Fibroblast of skin of abdomen (primary cell): ENCODE data around the gene LRRC18.

Experiments
- DNase-seq: peaks from one replicate; pipeline ENCODE4 v3.0.0-alpha.2; 2013

The LRRC18 gene

DNA sequence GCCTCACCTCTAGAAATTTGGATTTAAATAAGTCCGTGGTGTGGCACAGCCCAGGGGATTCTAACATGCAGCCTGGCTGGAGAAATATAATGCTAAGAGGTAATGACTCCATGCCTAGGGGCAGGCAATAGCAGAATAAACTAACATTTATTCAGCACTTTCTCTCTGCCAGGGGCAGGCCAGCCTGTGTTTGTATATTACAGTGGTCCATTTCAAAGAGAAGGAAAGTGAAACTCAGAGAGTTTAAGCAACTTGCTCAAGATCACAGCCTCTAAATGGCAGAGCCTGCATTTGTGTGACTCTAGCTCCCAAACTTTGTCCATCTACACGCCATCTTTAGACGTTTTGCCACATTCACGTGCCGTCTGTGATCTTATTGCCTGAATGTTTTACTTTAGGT lies 6.7 kb upstream of the LRRC18 start:
- DNase-seq, result no peak

DNA sequence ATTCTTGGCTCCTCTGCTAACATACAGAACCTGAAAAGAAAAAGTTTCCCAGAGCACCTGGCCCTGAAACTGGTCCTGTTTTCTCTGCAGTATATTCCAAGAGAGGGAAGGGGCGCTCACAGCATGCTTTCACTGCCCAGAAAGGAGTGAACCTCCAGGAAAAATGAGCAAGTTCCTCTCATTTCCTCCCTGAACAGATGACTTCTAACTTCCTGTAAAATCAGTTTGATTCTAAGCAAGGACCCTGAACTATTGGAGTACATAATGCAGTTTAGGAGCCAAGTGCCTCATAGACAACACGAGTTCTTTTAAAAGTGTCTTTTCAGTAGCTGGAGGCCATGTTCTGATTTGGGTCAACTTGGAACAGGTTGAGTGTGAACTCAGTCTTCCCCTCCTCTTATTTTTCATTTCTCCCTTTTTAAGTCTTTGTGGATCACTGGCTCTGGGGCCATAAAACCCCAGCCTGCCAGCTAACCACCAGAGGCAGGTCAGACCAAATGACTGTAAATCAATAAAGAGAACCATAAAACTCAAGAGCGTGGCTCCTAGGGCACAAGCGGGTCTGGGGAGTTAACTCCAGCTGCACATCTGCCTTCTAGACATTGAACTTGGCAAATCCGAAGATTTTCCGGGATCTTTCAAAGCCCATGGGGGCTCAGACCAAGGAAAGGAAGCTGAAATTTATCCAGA lies 5.9 kb upstream of the LRRC18 start:
- DNase-seq, result no peak

GRCh38 chr10:48944171-48944570 lies 4.5 kb upstream of the LRRC18 start:
- no peak for DNase-seq

DNA sequence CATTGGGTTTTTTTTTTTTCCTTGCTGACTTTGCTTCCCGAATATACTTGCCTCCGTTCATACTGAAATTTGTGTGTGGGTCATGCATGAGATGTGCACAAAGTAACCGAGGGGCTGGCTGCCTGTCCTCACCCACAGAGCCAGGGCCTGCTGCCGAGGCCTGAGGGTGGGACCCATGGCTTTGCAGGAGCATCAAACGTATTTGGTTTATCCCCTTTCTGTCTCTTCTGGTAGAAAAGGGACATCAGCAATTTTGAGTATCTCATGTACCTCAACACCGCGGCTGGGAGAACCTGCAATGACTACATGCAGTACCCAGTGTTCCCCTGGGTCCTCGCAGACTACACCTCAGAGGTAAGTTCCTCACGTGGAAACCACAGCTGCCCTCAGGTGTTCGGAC lies 3.5 kb upstream of the LRRC18 start:
- no peak for DNase-seq

DNA sequence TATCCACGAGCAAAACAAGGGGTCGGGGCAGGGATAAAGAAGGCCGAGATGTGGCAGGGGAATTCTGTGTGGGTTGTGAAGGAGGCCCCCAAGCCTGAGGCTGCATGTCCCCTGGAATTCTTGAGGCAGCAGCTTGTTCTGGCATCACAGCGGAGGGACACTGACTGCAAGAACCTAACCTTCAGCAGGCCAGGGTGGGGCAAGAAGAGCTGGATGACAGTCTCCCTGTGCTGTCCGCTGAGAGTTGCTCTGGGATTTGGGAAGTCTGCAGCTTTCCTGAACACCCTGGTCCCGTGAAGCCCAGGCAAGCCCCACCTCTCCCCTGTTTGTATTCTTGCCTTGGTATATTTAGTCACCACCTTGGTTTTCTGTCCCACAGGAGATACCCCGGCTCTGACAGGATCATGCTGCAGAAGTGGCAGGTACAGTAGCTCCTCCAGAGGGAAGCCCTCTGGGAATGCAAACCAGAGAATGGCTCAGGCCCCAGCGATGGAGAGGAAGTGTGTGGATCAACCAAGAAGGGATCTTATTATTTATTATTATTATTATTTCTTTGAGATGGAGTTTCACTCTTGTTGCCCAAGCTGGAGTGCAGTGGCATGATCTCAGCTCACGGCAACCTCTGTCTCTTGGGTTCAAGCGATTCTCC lies 1.9 kb upstream of the LRRC18 start:
- no peak for DNase-seq

DNA sequence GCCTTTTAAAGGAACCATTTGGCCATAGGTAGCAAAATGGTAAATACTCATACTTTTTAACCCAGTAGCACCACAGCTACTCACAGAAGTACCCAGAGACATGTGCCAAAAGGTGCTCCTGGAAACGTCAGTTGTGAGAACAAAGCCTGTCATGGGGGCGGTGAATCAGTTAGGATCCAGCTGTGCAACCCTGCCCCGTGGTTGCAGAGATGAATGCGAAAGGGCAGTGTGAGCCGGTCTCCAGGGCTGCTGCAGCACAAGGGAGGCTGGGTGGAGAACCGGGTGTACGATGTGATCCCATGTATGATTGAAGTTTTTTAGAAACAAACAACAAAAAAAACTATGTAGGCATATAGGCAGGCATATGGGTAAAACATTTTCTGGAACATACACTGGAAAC lies 1.3 kb upstream of the LRRC18 start:
- DNase-seq, result no peak

GRCh38 chr10:48940372-48940771 lies 732 bp upstream of the LRRC18 start:
- DNase-seq, result no peak

DNA sequence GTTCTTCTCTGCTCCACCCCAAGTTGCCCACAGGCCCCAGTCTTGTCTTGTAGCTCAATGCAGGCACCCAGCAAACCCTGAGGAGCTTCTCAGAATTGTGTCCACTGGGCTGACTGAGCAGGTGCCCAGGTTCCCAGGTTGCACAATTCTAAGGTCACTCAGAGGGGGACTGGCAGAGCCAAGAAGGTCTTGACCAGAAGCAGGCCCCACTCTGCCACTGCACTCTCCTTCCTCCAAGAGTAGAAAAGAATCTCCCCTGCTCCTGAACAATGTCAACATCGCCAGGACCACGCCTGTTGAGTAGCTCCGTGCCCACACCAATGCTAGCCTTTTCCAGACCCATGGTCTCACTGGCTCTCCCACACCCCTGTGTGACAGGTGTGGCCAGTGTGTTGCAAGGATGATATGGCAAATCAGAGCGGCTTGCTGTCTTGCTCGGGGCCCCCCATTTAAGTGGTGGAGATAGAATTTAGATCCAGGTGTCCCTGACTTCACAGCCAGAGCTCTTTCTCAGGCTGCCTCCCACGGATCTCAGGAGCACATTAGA lies 577 bp downstream of the LRRC18 start:
- DNase-seq, result no peak

DNA sequence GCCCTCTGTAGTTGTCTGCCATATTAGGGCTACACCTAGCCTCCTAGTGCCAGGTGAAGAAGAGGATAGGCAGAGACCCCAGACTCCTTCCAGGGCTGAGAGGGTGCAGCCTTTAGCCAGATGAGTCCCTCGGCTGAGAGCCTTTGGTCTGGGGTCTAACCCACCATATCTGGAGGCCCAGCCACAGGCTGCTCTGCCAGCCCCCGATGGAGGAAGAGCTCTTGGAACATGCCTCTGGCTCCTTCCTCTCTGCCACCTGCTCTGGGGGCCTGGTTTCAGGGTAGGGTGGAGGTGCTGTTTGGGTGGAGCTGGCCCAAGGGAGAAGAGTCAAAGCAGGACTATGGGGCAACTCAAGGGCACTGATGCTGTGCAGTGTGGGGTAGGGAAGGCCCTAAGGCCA lies 1.4 kb downstream of the LRRC18 start:
- DNase-seq, result no peak

DNA sequence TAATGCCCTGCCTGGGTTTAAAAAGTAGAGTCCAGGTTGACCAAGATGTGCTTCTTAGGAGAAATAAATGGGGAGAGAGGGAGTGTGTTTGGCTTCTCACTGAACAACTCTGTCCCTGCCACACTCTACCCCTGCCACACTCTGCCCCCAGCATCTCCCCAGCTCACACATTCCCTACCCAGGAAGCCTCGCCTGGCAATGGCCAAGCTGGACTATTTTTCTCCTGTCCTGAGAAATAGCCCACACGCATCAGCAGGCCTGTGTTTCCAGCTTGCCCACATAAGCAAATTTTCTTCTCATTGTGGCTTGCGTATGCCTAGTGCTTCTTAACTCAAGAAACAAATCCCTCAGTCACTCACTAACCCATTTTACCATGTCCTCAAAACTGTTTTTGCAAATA lies 1.8 kb downstream of the LRRC18 start:
- DNase-seq, result no peak

DNA sequence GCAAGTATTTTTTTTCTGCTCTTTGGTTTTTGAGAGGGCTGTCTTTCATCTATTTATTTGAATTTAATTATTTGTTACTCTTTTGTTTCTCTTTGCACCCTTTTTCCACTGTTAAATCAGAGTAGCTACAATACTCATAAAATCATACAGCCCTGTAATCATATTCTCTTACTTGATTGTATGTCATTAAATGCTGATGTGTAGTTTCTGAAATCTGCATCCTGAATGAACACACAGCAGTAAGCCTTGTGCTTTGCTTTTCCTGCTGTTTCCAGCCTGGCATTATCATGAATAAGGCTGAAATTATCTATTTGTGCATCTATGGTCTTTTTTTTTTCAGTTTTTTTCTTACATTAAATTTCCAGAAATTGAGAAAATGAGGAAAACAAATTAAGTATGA lies 4.1 kb downstream of the LRRC18 start:
- no peak for DNase-seq

DNA sequence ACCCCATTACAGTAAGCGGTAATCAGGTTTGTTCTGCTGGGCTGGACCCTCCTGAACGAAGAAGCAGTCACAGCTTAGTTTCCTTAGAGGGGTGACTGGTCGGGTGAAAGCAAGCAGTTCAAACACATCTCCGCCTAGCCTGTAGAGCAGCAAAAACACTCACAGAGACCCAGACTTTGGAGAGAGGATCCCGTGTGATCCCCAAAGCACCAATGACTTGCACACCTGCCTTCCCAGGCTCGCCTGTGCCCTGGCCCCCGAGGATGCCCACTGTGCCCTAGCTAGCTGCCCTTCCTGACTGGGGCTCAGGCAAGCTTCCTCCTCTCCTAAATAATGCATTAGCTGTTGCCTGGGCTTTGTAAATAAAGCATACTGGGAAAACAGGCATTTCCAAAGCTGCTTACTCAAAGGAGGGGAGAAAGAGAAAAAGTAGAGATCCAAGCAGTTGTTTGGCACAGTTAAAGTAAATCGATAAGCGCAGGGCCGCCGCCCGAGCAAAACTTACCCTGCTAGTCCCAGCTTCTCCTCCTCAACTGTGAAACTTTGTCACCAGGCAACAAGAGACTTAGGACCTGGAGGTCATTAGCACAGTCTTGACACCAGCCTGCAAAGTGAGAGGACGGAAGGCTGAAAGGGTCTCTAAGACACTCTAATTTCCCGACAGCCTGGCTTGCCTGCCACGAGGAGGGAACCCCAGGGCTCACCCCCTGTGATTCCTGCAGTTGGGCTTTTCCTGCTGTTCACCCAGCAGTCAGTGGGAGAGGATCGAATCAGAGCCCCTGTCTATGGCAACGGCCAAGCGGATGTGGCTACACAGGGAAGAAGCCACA lies 4.8 kb downstream of the LRRC18 start:
- peak; percentile 6 for DNase-seq

- no peak for DNase-seq
Measured at GRCh38 chr10:48932831-48933664, 6.6 kb downstream of the LRRC18 start.

DNA sequence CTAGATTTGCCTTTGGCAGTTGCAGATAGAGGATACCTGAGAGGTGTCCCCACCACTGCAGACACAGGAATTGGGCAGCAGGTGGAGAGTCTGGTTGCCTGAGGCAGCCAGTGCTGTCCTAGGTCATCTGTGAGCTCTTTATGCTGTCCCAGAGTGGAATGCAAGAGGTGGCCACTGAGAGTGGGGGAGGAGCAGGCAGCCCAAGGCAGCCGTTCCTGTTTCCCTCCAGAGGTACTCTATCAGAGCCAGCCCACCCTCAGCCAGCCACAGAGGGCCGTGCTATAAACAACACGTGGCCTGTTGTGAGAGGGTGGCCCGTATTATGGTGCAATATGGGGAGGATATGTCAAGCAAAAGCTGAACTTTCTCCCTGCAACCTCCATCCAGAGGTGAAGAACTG lies 8.5 kb downstream of the LRRC18 start:
- DNase-seq, result no peak

DNA sequence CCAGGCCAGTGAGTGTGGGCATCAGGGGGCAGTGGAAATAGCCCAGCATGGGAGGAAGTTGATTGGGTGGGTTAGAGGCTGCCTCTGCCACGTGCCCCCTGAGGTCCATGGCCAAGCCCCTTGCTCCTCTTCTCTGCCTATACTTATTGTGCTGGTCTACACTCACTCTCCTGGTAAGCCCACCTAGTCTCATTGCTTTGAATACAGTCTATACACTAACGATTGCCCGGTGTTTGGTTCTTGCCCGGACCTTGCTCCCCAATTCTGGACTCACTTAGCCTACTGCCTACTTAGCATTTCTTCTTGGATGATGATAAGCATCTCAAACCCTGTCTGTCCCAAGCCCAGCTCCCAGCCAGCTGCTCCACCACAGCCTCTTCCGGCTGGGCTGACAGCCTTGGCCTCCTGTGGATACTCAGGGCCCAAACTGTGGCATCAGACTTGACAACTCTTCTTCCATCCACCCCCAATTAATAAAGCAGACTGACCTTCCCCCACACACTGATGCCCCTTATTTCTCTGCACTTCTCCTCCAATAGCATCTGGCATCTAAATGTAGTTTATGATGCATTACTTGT lies 10.1 kb downstream of the LRRC18 start:
- no peak for DNase-seq

GRCh38 chr10:48926764-48927540 lies 12.7 kb downstream of the LRRC18 start:
- no peak for DNase-seq

- no peak for DNase-seq
Measured at GRCh38 chr10:48926255-48926654, 13.4 kb downstream of the LRRC18 start.

DNA sequence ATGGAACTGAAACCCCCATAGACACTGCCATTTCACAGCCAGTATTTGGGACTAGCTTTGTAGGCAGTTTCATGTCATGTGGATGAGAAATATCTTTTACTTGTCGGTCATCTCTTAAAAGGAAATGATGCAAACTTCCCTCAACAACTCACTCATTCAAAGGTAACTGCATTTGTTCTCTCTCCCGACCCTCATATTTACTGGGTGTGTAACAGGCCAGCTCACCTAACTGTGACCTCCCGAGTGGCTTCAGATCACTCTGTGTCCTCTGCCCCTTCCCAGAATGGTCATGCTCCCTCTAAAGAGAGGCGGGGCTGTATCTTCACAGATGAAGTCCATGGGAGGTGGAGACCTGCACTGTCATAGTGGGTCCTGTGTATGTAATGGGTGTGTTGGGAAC lies 14.7 kb downstream of the LRRC18 start:
- DNase-seq, result no peak

DNA sequence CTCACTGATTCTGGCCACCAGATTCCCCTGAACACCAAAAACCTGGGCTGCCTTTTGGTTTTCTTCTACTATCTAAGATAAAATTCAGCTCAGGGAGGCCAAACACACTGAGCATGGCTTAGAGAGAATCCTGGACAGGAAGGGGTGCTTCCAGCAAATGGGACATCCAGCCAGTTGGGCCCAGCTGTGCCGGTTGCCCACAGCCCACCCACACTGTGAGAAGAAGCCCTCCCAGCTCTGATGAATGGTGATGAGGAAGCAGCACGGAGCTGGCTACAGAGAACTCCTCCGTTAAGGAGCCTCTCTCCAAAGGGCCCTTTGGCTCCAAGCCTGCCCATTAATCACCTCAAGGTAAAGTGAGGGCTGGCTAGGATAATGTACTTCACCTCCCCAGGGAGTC lies 15.9 kb downstream of the LRRC18 start:
- no peak for DNase-seq

- DNase-seq, result no peak
Measured at GRCh38 chr10:48913674-48914073, 26.0 kb downstream of the LRRC18 start.

DNA sequence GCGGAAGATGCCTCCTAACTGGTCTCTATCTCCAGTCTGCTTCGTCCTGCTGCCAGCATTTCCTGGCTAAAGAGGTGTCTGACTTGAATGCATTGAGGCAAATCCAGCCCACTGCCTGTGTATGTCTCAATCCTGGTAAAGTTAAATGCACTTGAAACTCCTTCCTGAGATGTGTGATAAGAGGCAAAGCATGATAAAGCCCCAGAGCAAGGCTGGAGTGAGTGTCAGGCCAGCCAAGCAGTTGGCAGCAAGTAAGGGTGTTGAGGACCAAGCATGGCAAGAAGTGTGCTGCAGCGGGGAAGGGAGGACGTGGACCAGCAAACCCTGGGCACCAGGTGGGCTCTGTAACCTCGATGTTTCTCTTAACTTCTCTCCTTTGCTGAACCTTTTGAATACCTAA lies 29.1 kb downstream of the LRRC18 start:
- no peak for DNase-seq
